GM12878 (cell line): ENCODE results near the gene PATL1.

ENCODE experiments used
- MXI1 ChIP-seq: fragments of 150-350 bp; IDR thresholded peaks from 2 replicates; pipeline ENCODE4 v1.6.1; 2011; ENCODE audit warnings: low read depth, mild to moderate bottlenecking, inconsistent platforms, low read length, improper control_type of control experiment
- TF ChIP-seq, protein P1 (sequence below), 3 experiments: IDR thresholded peaks in 2 of 3; conservative IDR thresholded peaks in 1 of 3; 2 replicates each; pipeline ENCODE4 v1.5.1; 2011; ENCODE audit warnings: low read depth in 3 of 3, low read length in 3 of 3, mild to moderate bottlenecking in 3 of 3, control low read depth in 2 of 3, moderate library complexity in 2 of 3, inconsistent platforms in 1 of 3, mixed read lengths in 1 of 3; ENCODE audit not compliant: control insufficient read depth in 2 of 3, insufficient read depth in 1 of 3; ENCODE audit errors: extremely low read depth in 1 of 3

DNA sequence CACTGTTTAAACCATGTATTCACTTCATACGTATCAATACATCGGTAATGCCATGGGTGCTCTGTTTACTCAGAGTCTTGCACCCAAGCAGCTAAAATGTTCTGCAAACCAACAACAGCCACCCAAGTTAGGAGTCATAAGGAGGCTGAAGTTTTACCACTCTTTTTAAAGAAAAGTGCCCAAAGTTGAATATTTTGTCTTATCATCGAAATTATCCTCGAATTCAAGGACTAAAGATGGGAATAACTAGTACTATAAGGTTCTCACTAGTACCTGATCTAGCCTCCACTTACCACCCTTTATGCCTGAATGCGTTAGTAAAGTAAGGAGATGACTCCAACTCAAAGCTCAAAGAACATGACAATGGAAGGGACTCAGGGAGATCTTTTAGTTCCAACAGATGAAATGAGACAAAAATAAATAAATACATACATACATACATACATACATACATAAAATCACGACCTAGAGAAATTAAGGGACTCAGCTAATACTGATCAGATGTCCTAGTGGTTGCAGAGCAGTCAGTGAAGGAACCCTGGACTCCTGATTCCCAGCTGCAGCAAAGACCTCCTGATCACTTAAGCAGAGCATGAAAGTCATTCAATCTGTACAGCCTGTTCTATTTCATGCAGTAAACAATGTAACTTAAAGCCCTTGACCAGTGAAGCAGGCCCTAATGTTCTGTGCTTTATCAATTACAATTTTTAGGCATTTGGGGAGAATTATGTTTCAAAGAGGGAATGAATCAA is 61.0 kb downstream of the PATL1 start:
- TF ChIP-seq, protein P1, sequence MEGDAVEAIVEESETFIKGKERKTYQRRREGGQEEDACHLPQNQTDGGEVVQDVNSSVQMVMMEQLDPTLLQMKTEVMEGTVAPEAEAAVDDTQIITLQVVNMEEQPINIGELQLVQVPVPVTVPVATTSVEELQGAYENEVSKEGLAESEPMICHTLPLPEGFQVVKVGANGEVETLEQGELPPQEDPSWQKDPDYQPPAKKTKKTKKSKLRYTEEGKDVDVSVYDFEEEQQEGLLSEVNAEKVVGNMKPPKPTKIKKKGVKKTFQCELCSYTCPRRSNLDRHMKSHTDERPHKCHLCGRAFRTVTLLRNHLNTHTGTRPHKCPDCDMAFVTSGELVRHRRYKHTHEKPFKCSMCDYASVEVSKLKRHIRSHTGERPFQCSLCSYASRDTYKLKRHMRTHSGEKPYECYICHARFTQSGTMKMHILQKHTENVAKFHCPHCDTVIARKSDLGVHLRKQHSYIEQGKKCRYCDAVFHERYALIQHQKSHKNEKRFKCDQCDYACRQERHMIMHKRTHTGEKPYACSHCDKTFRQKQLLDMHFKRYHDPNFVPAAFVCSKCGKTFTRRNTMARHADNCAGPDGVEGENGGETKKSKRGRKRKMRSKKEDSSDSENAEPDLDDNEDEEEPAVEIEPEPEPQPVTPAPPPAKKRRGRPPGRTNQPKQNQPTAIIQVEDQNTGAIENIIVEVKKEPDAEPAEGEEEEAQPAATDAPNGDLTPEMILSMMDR (IDR thresholded peaks at IDR 0.05 in 2 of 3, conservative IDR thresholded peaks at IDR 0.05 in 1 of 3; ENCODE audit: control insufficient read depth in 2 of 3, extremely low read depth in 1 of 3, insufficient read depth in 1 of 3, low read depth in 3 of 3, low read length in 3 of 3), result no peak
- no peak for TF ChIP-seq MXI1
